GM10847 (cell line): ENCODE measurements around the gene CCIN.

Experiments
- POLR2A ChIP-seq: IDR thresholded peaks from 2 replicates; pipeline ENCODE4 v1.6.1; 2011; ENCODE audit not compliant: insufficient read length; ENCODE audit errors: extremely low read depth

Gene CCIN

GRCh38 chr9:36148311-36149051 lies 20.7 kb upstream of the CCIN start:
- TF ChIP-seq POLR2A = no peak

GRCh38 chr9:36149197-36149596 lies 20.0 kb upstream of the CCIN start:
- no peak for TF ChIP-seq POLR2A

GRCh38 chr9:36150574-36151315 lies 18.4 kb upstream of the CCIN start:
- TF ChIP-seq POLR2A = no peak

- TF ChIP-seq POLR2A = peak; percentile 33
These were observed 17.6 kb upstream of the CCIN start for GRCh38 chr9:36151316-36152210.

GRCh38 chr9:36152741-36153438 lies 16.3 kb upstream of the CCIN start:
- no peak for TF ChIP-seq POLR2A

- no peak for TF ChIP-seq POLR2A
These were observed 15.4 kb upstream of the CCIN start for GRCh38 chr9:36153746-36154145.

- TF ChIP-seq POLR2A = no peak
These were observed 14.7 kb upstream of the CCIN start for GRCh38 chr9:36154331-36154952.

GRCh38 chr9:36156116-36156515 lies 13.1 kb upstream of the CCIN start:
- no peak for TF ChIP-seq POLR2A

- TF ChIP-seq POLR2A = no peak
These were observed 11.1 kb upstream of the CCIN start for GRCh38 chr9:36158122-36158521.

- no peak for TF ChIP-seq POLR2A
These were observed 10.3 kb upstream of the CCIN start for GRCh38 chr9:36158917-36159316.

- no peak for TF ChIP-seq POLR2A
These were observed 8.0 kb upstream of the CCIN start for GRCh38 chr9:36161187-36161586.

GRCh38 chr9:36162211-36162738 lies 6.9 kb upstream of the CCIN start:
- TF ChIP-seq POLR2A = no peak

GRCh38 chr9:36163049-36163785 lies 6.0 kb upstream of the CCIN start:
- TF ChIP-seq POLR2A = no peak

- TF ChIP-seq POLR2A = no peak
These were observed 5.4 kb upstream of the CCIN start for GRCh38 chr9:36163786-36164170.
